Psoas muscle (tissue), 8 donors: ENCODE results near the gene SLC6A17. TPM values are rescaled to one million over a fixed set of nuclear protein-coding genes. Genes with fewer than 3 reads are reported as not detected.

Experiments used
- ATAC-seq, 4 donors: fragments of 200-7000 bp; cut with Tn5 transposase; one replicate each; pipeline ENCODE4 v1.9.1; 2020; ENCODE audit warnings: moderate library complexity in 3 of 4, mild to moderate bottlenecking in 2 of 4
- DNase-seq, 2 donors: peaks; one replicate each; pipeline ENCODE4 v3.0.0-alpha.2; 2020
- H3K27ac ChIP-seq: fragments of 200-600 bp; one replicate; pipeline ENCODE4 v1.8.0; 2022
- H3K27me3 ChIP-seq, 3 donors: fragments of 200-600 bp in 1 of 3; one replicate each; pipeline versions ENCODE4 v1.6.1 to v1.8.0; 2013 to 2022; ENCODE audit warnings: low read length in 2 of 3, mild to moderate bottlenecking in 2 of 3, moderate library complexity in 1 of 3; ENCODE audit not compliant: insufficient read depth in 3 of 3
- H3K36me3 ChIP-seq, 2 donors: fragments of 200-600 bp in 1 of 2; one replicate each; pipeline versions ENCODE4 v1.6.1 to v1.8.0; 2013 to 2022; ENCODE audit warnings: low read depth in 1 of 2, mild to moderate bottlenecking in 1 of 2, moderate library complexity in 1 of 2; ENCODE audit not compliant: insufficient read depth in 1 of 2
- H3K4me1 ChIP-seq: fragments of 200-600 bp; one replicate; pipeline ENCODE4 v1.8.0; 2022
- H3K4me3 ChIP-seq: fragments of 200-600 bp; one replicate; pipeline ENCODE4 v1.8.0; 2022; ENCODE audit warnings: mild to moderate bottlenecking
- H3K9me3 ChIP-seq: fragments of 200-600 bp; one replicate; pipeline ENCODE4 v1.8.0; 2022
- WGBS, 3 donors: extraction: QIAGEN DNeasy Blood & Tissue Kit; methylation state at CpG; one replicate each; pipeline versions ENCODE4 v1.1.6 to v1.1.7; 2013; 5-methylcytosine and 5-hydroxymethylcytosine counted together
- intact Hi-C, 2 donors: fragments of 100-400 bp; cut with DNase I; formaldehyde crosslinking; loops; one replicate each; pipeline versions ENCODE4 v1.11.0 to v1.14.2; 2022
- polyA plus RNA-seq, 3 donors: library from polyadenylated mRNA; stranded (reverse); fragments of 200-250 nt; gene quantifications; one replicate each; pipeline ENCODE4 v1.2.3, GENCODE V29; 2013
- total RNA-seq, 4 donors: library from RNA; stranded (reverse); fragmentation: NEBNext Ultra II Directional in 2 of 4; extraction: Animal tissue kit (Norgen Biotek cat#: 25700) in 2 of 4; gene quantifications; one replicate each; pipeline versions ENCODE4 v1.2.1 to v1.2.4, GENCODE V29; 2021 to 2023
- TF ChIP-seq, protein P1 (sequence below): fragments of 200-600 bp; IDR thresholded peaks from one replicate; pipeline ENCODE4 v1.8.0; 2022; ENCODE audit warnings: antibody characterized with exemption
- donor health status: healthy with polysubstance abuse.
- donor health status: DM: no; HTN: no; CAD: no; lungs with moderate emphysema.
- donor health status: Bipolar disorder and iron deficiency.
- donor health status: healthy.
- donor health status: DM: yes; HTN: yes; CAD: no.
- donor health status: DM: no; HTN: no; CAD: no.
- donor health status: DM: no; HTN: no; CAD: no.
- donor health status: DM: yes; HTN: yes; CAD: no.

Gene SLC6A17
- total and polyA plus RNA-seq, 7 donors: 0.03 to 0.19 (median 0.10) TPM

- Histone ChIP-seq H3K4me3 (no peak overlapping the region), H3K36me3 (no peaks in the 10 kb centered on the region), H3K27me3 (peaks cover 0 to 29% (median 0%) of the 10 kb centered on the region in 3 donors), H3K27ac (no peak overlapping the region), H3K4me1 (no peaks in the 10 kb centered on the region), H3K9me3 (no peaks in the 10 kb centered on the region)
- no peak for DNase-seq
- 62 to 71% (median 68%) methylated on average over 13 of the region's 13 CpGs for WGBS, 3 donors
- no peak for ATAC-seq
- intact Hi-C loops: no loop called here
- TF ChIP-seq, protein P1, sequence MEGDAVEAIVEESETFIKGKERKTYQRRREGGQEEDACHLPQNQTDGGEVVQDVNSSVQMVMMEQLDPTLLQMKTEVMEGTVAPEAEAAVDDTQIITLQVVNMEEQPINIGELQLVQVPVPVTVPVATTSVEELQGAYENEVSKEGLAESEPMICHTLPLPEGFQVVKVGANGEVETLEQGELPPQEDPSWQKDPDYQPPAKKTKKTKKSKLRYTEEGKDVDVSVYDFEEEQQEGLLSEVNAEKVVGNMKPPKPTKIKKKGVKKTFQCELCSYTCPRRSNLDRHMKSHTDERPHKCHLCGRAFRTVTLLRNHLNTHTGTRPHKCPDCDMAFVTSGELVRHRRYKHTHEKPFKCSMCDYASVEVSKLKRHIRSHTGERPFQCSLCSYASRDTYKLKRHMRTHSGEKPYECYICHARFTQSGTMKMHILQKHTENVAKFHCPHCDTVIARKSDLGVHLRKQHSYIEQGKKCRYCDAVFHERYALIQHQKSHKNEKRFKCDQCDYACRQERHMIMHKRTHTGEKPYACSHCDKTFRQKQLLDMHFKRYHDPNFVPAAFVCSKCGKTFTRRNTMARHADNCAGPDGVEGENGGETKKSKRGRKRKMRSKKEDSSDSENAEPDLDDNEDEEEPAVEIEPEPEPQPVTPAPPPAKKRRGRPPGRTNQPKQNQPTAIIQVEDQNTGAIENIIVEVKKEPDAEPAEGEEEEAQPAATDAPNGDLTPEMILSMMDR: no peak
Observed at GRCh38 chr1:110240476-110241210, 90.3 kb downstream of the SLC6A17 start.

DNA sequence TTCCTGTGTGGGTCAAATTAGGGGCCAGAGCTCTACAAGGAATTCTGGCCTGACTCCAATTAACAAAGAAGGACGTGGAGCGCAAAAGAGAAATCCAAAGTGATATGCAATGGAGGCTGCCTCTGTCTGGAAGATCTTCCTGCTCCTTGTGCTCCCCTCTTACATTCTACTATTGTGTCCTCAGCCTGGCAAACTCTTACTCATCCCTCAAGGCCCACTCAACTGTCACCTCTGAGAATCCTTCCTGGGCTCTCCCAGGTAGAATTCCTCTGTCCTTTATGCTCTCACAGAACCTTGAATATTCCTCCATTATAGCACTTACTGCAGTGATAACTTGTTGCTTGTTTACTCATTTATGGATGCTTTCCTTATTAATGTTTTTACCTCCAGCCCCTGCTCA, 91.2 kb downstream of the SLC6A17 start:
- no peaks in the 10 kb centered on the region for H3K4me1 ChIP-seq
- TF ChIP-seq, protein P1: no peak
- intact Hi-C loops: no loop called here
- 34 to 71% (median 59%) methylated on average over 2 of the region's 2 CpGs for WGBS, 3 donors
- H3K4me3 ChIP-seq: no peak overlapping the region
- no peak for ATAC-seq
- peaks cover 0 to 29% (median 0%) of the 10 kb centered on the region in 3 donors for H3K27me3 ChIP-seq
- no peak for DNase-seq
- no peaks in the 10 kb centered on the region for H3K36me3 ChIP-seq
- H3K27ac ChIP-seq: no peak overlapping the region
- no peaks in the 10 kb centered on the region for H3K9me3 ChIP-seq

DNA sequence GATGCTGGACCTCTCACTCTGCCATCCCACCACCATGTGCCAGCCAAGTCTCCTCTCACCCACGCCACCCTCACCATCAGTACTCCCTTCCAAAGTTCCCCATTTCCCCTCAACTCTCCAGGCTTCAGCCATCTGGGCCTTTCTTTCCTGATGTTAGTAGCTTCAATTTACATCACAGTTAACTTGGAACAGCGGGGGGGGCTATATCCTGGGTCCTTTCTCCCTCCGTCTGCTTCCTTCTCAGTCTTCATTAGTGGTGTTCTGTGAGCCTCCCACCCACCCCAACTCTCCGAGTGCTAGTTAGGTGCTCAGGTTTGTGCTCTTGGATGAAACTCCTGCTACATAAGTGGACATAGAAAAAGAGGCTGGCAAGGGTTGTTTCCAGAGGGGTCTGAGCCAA, 91.8 kb downstream of the SLC6A17 start:
- WGBS, 3 donors: 79 to 98% (median 93%) methylated on average over 4 of the region's 4 CpGs
- Histone ChIP-seq H3K9me3 (no peaks in the 10 kb centered on the region), H3K27me3 (peaks cover 0 to 29% (median 0%) of the 10 kb centered on the region in 3 donors), H3K4me3 (no peak overlapping the region), H3K4me1 (no peaks in the 10 kb centered on the region), H3K36me3 (no peaks in the 10 kb centered on the region), H3K27ac (no peak overlapping the region)
- TF ChIP-seq, protein P1: no peak
- intact Hi-C loops: no loop called here
- DNase-seq: no peak
- no peak for ATAC-seq

DNA sequence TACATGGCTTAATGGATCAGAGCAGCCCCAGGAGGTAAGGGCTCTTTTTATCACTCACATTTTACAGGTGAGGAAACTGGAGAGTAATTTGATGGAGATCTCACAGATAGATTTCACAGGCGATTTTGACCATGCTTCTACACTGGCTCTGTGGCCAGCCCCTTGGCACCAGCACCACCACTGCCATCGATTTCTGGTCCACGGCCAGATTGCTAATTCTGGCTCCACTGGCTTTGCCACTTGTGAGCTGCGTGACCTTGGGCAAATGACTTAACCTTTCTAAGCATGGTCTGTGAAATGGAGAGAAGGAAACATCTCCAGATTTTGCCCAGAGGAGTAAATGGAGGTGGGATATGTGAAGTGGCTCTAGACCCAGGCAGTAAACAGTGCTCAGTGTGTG, 92.4 kb downstream of the SLC6A17 start:
- DNase-seq: no peak
- no peak overlapping the region for H3K27ac ChIP-seq
- no peaks in the 10 kb centered on the region for H3K36me3 ChIP-seq
- intact Hi-C loops: no loop called here
- no peaks in the 10 kb centered on the region for H3K4me1 ChIP-seq
- WGBS, 3 donors: 37 to 64% (median 49%) methylated on average over 4 of the region's 4 CpGs
- peaks cover 0 to 29% (median 0%) of the 10 kb centered on the region in 3 donors for H3K27me3 ChIP-seq
- H3K9me3 ChIP-seq: no peaks in the 10 kb centered on the region
- no peak overlapping the region for H3K4me3 ChIP-seq
- no peak for ATAC-seq
- TF ChIP-seq, protein P1: no peak

- Histone ChIP-seq H3K9me3 (no peaks in the 10 kb centered on the region), H3K27ac (no peak overlapping the region), H3K27me3 (peaks cover 0 to 29% (median 0%) of the 10 kb centered on the region in 3 donors), H3K36me3 (no peaks in the 10 kb centered on the region), H3K4me3 (no peak overlapping the region), H3K4me1 (no peaks in the 10 kb centered on the region)
- WGBS, 3 donors: 56 to 69% (median 60%) methylated on average over 7 of the region's 7 CpGs
- no peak for ATAC-seq
- DNase-seq: no peak
- TF ChIP-seq, protein P1: no peak
- intact Hi-C loops: no loop called here
Observed at GRCh38 chr1:110243146-110243545, 92.9 kb downstream of the SLC6A17 start.
